ENCODE results near the gene MARCHF6.
"Not testable (repeated sequence)": the region's sequence is repeated elsewhere in the genome, so short reads cannot be mapped to it uniquely, and the experiment has no call there.

The MARCHF6 gene

DNA sequence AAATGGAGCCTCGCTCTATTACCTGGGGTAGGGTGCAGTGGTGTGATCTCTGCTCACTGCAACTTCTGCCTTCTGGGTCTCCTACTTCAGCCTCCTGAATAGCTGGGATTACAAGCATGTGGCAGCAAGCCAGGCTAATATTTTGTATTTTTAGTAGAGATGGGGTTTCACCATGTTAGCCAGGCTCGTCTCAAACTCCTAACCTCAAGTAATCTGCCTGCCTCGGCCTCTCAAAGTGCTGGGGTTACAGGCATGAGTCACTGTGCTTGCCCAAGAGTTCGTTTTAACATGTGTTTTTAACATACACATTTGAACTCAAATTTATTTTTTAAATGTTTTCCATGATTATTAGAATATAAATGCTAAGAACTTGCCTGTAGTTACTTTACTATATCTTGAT, 34.2 kb downstream of the MARCHF6 start:
- DNase-seq: no peak

- DNase-seq: no peak
Observed at GRCh38 chr5:10391130-10391529, 37.6 kb downstream of the MARCHF6 start.

DNA sequence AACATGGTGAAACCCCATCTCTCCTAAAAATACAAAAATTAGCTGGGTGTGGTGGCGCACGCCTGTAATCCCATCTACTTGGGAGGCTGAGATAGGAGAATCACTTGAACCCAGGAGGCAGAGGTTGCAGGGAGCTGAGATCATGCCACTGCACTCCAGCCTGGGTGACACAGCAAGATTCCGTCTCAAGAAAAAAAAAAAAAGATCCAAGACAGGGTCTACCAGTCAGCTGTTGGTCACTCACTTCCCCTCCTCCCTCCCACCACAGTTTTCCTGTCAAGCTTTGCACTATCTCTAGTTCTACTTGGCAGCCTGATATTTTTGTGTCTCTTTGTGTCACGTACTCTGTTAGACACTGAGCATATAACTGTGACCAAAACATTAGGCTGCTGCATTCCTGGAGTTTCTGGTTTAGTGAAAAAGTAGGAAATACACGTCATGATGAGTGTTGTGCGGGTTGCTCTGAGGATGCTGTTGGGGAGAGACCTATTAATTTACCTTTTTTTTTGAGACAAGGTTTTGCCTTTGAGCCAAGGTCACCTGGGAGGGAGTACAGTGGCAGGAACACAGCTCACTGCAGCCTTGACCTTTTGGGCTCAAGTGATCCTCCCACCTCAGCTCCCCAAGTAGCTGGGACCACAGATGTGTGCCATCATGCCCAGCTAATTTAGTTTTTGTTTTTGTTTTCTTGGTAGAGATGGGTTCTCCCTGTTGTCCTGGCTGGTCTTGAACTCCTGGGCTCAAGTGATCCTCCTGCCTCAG, 39.3 kb downstream of the MARCHF6 start:
- not testable (repeated sequence) for DNase-seq

DNA sequence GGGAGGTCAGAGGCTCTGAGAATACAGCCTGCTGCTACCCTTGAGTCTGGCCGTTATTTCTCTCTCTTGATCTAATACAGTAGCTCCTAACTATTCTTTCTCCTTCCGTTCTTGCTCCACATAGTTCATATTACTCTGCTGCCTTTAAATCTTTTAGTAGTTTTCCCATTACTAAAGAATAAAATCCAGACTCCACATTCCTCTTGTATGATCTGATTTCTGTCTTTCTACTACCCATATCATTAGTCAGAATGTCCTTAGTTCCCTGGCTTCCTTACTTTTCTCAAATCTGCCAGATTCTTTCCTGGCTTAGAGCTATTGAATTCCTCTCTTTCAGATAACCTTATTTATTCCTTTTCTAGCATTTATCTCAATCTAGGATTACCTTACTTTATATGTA, 40.0 kb downstream of the MARCHF6 start:
- DNase-seq: no peak

DNA sequence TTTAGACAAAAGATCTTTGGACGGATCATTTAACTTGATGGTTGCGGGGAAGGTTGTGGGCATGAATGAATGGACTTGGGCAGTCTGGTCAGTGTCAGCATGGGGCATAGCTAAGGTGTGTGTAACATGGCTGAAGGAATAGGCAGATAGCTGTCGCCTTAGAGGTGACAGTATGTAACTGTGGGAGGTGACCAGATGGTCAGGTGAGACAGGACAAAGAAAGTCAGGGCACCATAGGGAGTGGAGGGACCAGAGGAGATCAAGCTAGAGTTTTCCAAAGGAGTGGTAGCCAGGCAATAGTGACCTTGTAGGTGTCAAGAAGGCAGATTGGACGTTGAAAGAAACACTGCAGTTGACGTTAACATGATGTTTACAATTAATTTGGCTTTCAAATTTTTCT, 43.1 kb downstream of the MARCHF6 start:
- DNase-seq: no peak

DNA sequence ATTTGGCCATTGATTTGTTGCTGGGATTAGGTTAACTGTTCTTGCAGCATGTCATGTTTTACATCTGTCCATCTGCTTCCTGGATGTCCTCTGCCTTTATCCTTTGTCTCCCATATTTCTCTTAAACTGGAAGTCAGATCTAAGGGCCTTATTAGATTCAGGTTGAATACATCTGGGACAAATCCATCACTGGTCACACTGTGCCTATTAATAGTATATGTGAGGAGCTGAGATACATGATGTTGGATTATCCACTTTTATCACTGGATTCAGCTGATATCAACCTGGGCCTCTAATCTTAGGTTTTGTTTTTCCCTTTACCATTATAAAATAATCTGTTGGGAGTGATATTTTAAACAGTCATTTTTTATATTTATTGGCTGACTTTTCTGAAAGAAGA, 46.3 kb downstream of the MARCHF6 start:
- DNase-seq: no peak

DNA sequence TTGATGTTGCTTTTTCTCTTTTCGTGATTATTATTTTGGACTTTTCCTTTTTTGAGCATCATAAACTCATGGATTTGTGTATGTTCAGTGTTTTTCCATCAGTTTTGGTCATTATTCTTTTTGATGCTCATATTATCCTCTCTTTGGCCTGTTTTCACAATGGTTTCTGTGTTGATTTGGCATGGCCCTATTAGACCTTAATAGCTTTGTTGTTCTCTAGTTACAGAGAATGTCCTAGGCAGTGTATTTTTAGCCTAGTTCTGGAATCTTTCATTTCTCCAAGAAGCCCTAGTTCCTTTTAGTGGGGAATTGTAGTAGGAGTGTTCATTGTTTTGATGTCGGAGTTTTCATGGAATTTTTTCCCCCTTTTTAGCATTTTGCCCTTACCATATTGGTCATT, 46.9 kb downstream of the MARCHF6 start:
- no peak for DNase-seq

- DNase-seq: no peak
Observed at GRCh38 chr5:10400831-10401230, 47.3 kb downstream of the MARCHF6 start.

DNA sequence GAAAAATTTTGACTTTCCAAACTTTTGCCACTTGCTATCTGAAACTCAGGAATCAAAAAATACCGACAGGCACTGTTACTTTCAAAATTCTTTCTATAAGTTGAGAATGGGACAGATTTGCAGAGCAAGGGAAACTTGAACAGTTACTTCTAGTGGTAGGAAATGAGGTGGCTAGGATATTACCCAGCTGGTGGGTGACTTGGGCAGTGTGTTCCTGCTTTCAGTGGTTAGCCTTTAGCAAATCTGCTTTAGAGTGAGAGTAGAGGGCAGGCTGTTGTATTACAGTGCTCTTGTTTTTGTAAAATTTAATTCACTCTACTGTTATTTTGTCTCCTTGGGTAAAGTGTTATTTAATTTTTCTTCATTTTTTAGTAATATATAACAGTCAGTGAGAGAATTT, 48.0 kb downstream of the MARCHF6 start:
- no peak for DNase-seq
